BE2C (cell line): Measurements from ENCODE around the gene HLF.

Experiments used
- DNase-seq: peaks from one replicate; pipeline ENCODE4 v3.0.0-alpha.2; 2020
- H3K27me3 ChIP-seq: fragments of 250-450 bp; sonication (Bioruptor Pico); 2 replicates; pipeline ENCODE4 v1.5.1; 2020; ENCODE audit warnings: mild to moderate bottlenecking
- H3K36me3 ChIP-seq: fragments of 250-450 bp; sonication (Bioruptor Pico); 2 replicates; pipeline ENCODE4 v1.5.1; 2020; ENCODE audit warnings: mild to moderate bottlenecking
- H3K4me1 ChIP-seq: fragments of 250-450 bp; sonication (Bioruptor Pico); 2 replicates; pipeline ENCODE4 v1.5.1; 2020
- H3K4me3 ChIP-seq: 2 replicates; pipeline ENCODE4 v1.5.1; 2011; ENCODE audit warnings: low read depth, low read length
- H3K9me3 ChIP-seq: fragments of 250-450 bp; sonication (Bioruptor Pico); 2 replicates; pipeline ENCODE4 v1.5.1; 2020
- CTCF ChIP-seq: IDR thresholded peaks from 2 replicates; pipeline ENCODE4 v1.5.1; 2012; ENCODE audit warnings: mild to moderate bottlenecking, low read depth, low read length

Gene HLF

GRCh38 chr17:55289978-55290377, 25.2 kb downstream of the HLF start:
- DNase-seq: no peak
- H3K4me3 ChIP-seq: no peak overlapping the region
- H3K36me3 ChIP-seq: no peaks in the 10 kb centered on the region
- H3K27me3 ChIP-seq: no peaks in the 10 kb centered on the region
- no peaks in the 10 kb centered on the region; the same call in 1 of the 2 replicates for H3K4me1 ChIP-seq
- H3K9me3 ChIP-seq: no peaks in the 10 kb centered on the region
- no peak for TF ChIP-seq CTCF

- H3K27me3 ChIP-seq: no peaks in the 10 kb centered on the region
Observed at GRCh38 chr17:55290492-55291113, 25.8 kb downstream of the HLF start.

GRCh38 chr17:55291114-55291507, 26.4 kb downstream of the HLF start:
- H3K36me3 ChIP-seq: no peaks in the 10 kb centered on the region
- H3K9me3 ChIP-seq: no peaks in the 10 kb centered on the region
- no peak for TF ChIP-seq CTCF
- no peak overlapping the region for H3K4me3 ChIP-seq
- H3K27me3 ChIP-seq: no peaks in the 10 kb centered on the region
- no peaks in the 10 kb centered on the region; the same call in 1 of the 2 replicates for H3K4me1 ChIP-seq
- DNase-seq: no peak

More at GRCh38 chr17:55290492-55291113, 25.8 kb downstream of the HLF start:
- no peak for TF ChIP-seq CTCF
- Histone ChIP-seq H3K9me3 (no peaks in the 10 kb centered on the region), H3K4me3 (no peak overlapping the region), H3K36me3 (no peaks in the 10 kb centered on the region), H3K4me1 (no peaks in the 10 kb centered on the region; the same call in 1 of the 2 replicates)
- no peak for DNase-seq

- H3K4me3 ChIP-seq: no peak overlapping the region
- H3K4me1 ChIP-seq: no peaks in the 10 kb centered on the region; the same call in 1 of the 2 replicates
- H3K9me3 ChIP-seq: no peaks in the 10 kb centered on the region
- DNase-seq: no peak
- H3K36me3 ChIP-seq: no peaks in the 10 kb centered on the region
- no peak for TF ChIP-seq CTCF
- H3K27me3 ChIP-seq: no peaks in the 10 kb centered on the region
Observed at GRCh38 chr17:55292094-55292493, 27.3 kb downstream of the HLF start.

- no peaks in the 10 kb centered on the region for H3K9me3 ChIP-seq
- H3K4me1 ChIP-seq: no peaks in the 10 kb centered on the region
- no peak overlapping the region for H3K4me3 ChIP-seq
- H3K36me3 ChIP-seq: no peaks in the 10 kb centered on the region
- H3K27me3 ChIP-seq: no peaks in the 10 kb centered on the region
- TF ChIP-seq CTCF: no peak
- DNase-seq: no peak
Observed at GRCh38 chr17:55294042-55294751, 29.4 kb downstream of the HLF start.
